ENCODE results near the gene MAST4.

Gene MAST4

DNA sequence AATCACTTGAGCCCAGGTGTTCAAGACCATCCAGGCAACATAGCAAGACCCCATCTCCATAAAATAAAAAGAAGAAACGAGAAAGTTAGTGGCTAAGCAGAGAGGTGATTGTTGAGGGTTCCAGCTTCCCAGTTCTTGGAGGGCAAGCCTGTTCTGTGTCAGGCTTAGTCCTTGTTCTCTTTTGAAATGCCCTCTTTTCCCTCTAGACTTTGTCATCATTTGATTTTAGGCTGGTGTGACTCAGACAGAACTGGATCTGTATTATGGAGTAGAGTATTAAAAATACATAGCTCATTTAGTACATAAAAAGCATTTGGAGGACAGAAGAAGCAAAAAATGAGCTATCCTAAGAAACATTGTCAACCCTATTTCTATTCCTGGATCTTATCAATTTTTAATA is 441.0 kb downstream of the MAST4 start:
- DNase-seq (ENCODE audit: low read depth in 2 of 2), result peak in 1 of 2 donors; percentile 35
- no peak overlapping the region for H3K4me3 ChIP-seq (replicated peaks in 1 of 2; ENCODE audit: low read depth in 2 of 2, low read length in 2 of 2)

DNA sequence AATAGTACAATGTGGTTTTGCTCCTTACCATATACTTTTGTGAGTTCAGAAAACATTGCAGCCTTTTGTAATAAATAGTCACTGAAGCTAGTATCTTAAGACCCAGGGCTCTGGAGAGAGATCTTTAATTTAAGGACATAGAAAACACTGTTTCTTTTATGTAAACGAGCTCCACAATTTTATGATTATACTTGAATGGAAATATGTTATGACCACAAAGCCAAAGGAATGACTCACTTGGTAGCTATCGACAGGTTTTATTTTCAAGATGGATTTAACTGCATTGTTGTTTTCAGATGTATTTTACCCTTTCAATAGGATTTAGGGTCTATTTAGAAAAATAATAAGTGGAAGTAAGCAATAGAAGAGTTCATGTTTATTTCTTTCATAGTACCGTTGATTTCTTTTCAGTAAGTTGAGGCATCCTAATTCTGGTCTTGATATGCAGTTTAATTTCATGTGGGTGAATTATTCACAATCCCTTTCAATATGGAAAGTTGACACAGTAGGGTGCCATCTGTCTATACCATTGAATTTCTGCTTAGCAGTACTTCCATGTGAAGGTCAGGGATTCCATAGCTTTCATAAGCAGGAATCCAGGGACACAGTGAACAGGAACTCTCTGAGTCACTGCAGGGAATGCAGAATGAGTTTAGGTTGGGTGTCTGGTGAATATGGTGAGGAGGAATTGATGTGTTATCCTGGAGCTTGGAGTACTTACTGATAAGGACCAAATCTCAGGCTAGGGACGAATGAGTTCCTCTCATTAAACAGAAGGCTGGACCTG is 442.8 kb downstream of the MAST4 start:
- H3K4me3 ChIP-seq (replicated peaks in 1 of 2; ENCODE audit: low read depth in 2 of 2, low read length in 2 of 2), result no peak overlapping the region
- DNase-seq (ENCODE audit: low read depth in 2 of 2), result peak; percentile 62 to 64
- TF ChIP-seq, protein P1, sequence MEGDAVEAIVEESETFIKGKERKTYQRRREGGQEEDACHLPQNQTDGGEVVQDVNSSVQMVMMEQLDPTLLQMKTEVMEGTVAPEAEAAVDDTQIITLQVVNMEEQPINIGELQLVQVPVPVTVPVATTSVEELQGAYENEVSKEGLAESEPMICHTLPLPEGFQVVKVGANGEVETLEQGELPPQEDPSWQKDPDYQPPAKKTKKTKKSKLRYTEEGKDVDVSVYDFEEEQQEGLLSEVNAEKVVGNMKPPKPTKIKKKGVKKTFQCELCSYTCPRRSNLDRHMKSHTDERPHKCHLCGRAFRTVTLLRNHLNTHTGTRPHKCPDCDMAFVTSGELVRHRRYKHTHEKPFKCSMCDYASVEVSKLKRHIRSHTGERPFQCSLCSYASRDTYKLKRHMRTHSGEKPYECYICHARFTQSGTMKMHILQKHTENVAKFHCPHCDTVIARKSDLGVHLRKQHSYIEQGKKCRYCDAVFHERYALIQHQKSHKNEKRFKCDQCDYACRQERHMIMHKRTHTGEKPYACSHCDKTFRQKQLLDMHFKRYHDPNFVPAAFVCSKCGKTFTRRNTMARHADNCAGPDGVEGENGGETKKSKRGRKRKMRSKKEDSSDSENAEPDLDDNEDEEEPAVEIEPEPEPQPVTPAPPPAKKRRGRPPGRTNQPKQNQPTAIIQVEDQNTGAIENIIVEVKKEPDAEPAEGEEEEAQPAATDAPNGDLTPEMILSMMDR (IDR thresholded peaks at IDR 0.05; ENCODE audit: low read depth, low read length), result no peak

More for the DNA sequence above, 441.0 kb downstream of the MAST4 start:
- TF ChIP-seq, protein P1 (IDR thresholded peaks at IDR 0.05; ENCODE audit: low read depth, low read length), result no peak

DNA sequence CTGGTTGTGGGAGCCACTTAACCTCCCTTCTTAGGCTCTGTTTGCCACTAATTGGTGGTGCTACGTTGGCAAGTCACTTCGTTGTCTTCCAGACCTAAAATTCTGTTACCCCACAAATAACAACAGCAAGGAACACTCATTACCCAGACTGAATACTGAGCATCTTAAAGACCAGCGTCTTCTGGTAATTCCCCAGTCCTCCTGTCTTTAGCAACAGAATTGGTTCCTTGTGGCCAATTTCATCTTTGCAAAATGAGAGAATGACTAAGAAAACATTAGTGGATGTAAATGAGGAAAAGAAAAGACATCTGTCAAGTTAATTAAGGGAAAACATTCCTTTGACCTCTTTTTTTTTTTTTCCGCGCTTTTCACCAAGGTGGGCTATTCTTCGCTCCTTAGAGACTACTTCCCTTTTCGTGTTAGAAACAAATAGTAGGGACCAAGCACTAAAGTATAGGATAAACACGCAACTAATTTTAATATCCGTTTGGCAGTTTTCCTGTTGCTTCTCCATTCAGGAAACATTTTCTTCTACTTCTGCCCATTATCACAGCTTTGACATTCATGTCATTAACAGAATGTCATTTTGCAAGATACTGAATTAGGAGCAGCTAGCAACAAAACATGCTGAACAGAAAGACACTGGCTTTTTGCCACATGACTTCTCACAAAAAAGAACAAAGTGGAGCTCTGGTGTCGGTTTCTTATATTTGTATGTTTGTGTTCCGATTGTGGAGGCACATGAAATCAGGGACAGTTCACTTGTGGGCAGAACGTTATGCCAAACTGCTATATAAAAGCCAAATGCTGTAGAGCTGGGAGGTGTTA is 446.2 kb downstream of the MAST4 start:
- TF ChIP-seq, protein P1 (IDR thresholded peaks at IDR 0.05; ENCODE audit: low read depth, low read length), result no peak
- peak in 1 of 2 donors; percentile 74 for DNase-seq (ENCODE audit: low read depth in 2 of 2)
- no peak overlapping the region for H3K4me3 ChIP-seq (replicated peaks in 1 of 2; ENCODE audit: low read depth in 2 of 2, low read length in 2 of 2)

DNA sequence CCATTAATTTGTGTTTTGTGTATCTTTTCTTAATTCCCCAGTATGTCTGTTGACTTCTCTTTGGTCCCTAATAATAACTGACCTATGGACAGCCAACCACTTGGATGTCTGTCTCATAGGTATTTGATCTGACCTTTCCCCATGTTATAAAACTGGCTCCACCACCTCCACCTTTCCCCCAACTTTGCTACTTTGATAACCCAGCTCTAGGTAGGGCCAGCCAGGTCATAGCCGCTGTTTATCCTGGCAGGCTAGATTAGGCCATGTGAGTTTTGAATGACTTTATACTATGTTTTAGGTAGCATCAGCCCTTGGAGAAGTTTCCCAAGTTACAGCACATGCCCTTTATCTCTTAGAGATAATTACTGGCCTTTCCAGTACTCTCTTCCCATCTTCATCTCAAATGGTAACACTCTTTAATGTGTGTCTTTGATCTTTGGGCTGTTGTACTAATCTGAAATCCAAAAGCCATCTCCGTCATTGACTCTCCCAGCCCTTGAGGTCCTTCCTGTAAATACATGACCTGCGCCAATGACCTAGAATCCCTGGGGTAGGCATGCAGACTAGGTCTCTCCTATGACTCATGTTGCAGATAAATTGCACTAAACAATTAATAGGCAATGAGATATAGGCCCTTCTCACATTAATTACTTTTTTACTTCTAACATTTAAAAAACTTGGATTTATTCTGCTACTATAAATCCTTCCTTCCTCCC is 447.8 kb downstream of the MAST4 start:
- no peak for DNase-seq (ENCODE audit: low read depth in 2 of 2)
- H3K4me3 ChIP-seq (replicated peaks in 1 of 2; ENCODE audit: low read depth in 2 of 2, low read length in 2 of 2), result no peak overlapping the region
- TF ChIP-seq, protein P1 (IDR thresholded peaks at IDR 0.05; ENCODE audit: low read depth, low read length), result no peak

DNA sequence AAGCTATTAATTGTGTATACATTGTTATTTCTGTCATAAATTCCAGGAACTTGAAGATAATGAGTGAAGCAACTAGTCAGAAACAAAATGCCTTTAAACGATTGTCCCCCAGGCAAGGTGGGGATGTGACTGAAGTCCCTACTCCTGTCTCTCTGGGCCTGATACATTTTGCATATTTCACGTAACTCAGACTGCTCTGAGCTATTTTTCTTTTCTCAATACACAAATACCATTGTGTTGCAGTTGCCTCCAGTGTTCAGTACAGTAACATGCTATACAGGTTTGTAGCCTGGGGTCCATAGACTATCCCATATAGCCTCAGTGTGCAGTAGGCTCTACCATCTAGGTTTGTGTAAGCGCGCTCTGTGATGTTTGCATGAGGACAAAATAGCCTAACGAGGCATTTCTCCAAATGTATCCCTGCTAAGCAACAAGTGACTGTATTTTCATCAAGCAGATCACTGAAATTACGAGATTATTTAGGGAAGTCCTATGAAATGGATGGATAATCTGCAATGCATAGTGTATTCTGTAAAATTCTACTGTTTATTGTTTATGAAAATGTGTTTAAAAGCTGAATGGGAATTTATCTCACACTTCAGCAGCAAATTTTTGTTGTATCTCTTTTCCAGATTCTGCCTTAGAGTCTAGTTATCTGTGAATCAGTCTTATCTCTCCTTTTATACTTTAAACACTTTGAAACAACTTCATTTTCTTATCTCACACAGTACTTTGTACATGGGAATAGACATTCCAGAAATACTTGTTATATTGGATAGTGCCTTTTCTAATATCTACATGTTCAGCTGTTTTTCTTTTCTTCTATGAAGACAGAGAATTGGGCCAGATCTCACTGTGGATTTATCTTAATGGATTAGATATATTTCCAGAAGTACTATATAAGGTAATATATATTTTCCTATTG is 449.9 kb downstream of the MAST4 start:
- no peak for DNase-seq (ENCODE audit: low read depth in 2 of 2)
- TF ChIP-seq, protein P1 (IDR thresholded peaks at IDR 0.05; ENCODE audit: low read depth, low read length), result no peak
- no peak overlapping the region for H3K4me3 ChIP-seq (replicated peaks in 1 of 2; ENCODE audit: low read depth in 2 of 2, low read length in 2 of 2)

DNA sequence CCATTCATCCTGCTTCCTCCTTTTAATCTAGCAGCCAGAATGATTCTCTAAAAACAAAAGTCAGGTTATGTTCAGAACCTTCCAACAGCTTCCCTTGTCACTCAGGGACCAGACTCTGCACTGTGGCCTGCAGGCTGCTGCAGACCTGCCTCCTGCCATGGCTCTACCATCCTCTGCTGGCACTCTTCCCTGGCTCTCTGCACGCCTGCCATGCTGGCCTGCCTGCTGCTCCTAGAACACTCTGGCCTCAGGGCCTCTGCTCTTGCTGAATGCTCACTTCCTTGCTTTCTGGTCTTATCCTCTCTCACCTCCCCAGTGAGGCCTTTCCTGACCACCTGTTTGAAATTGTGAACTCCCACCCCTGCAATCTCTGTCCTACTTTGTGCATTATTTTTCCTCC is 451.0 kb downstream of the MAST4 start:
- no peak overlapping the region for H3K4me3 ChIP-seq (replicated peaks in 1 of 2; ENCODE audit: low read depth in 2 of 2, low read length in 2 of 2)
- DNase-seq (ENCODE audit: low read depth in 2 of 2), result no peak
- TF ChIP-seq, protein P1 (IDR thresholded peaks at IDR 0.05; ENCODE audit: low read depth, low read length), result no peak
